NCI-H1436 (cell line): ENCODE results near the gene HMOX2.

Experiments
- DNase-seq: peaks from one replicate; lab custom pipeline; 2025; lab: John Stamatoyannopoulos, UW

The HMOX2 gene

DNA sequence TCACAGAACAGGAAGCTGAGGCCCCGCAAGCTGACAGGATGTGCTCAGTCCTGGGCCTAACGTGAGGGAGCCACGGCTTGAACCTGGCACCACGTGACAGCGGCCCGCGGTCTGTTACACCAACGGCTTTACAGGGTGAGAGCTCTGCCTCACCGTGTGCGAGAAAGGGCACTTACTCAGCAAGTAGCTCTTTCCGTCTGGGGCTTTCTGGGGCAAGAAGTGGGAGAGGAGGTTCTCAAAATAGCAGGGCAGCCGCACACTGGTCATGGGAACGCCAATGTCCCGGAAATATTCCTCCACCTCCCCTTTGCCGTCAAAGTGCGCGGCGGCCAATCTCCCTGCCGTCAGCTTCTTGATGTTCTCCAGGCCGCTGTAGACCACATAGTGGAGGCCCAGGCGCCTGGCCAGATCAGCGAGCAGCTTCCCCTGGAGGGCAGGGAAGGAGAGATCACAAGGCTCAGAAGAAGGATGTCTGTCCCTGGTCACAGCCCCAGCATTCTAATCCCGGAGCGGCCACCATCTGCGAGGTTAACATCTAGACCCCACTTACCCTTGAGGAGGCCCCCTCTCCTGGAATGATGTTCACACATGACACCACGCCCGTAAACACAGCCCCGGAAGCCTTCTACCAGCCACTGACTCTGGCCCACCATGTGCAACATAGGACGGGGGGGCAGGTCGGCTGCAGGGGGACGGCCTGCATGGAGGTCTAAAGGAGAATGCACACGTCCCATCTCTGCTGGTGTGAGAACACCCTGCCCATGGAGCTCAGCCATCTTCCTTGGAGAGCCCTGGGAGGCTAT, 10.0 kb upstream of the HMOX2 start:
- DNase-seq = no peak

DNA sequence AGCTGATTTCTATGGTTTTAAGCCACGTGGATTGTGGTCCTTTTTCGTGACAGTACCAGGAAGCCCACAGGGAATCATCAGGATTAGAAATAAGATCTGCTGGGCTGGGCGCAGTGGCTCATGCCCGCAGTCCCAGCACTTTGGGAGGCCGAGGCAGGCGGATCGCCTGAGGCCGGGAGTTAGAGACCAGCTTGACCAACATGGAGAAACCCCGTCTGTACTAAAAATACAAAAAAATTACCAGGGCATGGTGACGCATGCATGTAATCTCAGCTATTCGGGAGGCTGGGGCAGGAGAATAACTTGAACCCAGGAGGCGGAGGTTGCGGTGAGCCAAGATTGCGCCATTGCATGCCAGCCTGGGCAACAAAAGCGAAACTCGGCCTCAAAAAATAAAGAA, 8.3 kb upstream of the HMOX2 start:
- DNase-seq = no peak

DNA sequence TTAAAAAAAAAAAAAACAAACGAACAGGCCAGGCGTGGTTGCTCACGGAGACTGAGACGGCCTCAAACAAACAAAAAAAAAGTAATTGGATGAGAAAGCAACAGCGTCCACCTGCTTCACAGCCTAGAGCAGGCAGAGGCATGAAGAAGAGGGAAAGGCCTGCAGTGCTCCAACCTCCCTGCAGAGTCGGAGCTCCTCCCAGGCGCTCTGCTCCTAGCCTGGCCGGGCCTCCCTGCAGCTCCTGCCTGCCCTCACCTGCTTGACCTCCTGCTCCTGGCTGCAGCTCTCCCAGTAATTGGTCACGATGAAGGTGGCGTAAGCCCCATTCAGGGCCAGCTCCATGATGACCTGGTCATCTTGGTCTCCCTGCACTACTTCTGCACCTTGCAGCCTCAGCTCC, 7.2 kb upstream of the HMOX2 start:
- no peak for DNase-seq

DNA sequence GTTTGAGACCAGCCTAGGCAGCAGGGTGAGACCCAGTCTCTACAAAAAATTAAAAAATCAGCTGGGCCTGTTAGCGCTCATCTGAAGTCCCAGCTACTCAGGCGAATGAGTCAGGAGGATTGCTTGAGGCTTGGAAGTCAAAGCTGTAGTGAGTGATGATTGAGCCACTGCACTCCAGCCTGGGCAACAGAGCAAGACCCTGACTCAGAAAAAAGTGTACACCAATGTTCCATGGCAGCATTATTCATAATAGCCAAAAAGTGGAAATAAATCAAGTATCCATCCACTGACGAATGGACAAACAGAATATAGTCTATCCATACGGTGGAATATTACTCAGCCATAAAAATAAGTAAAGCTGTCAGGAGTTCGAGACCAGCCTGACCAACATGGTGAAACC, 4.3 kb upstream of the HMOX2 start:
- DNase-seq = no peak

DNA sequence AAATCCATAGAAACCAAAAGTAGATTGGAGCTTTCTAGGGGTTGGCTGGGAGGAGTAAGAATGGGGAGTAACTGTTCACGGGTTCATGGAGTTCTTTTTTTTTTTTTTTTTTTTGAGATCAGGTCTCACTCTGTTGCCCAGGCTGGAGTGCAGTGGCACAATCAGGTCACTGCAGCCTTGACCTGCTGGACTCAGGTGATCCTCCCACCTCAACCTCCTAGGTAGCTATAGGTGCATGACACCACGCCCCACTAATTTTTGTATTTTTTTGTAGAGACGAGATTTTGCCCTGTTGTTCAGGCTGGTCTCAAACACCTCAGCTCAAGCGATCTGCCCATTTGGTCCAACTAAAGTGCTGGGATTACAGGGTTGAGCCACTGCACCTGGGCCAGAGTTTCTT, 3.3 kb upstream of the HMOX2 start:
- no peak for DNase-seq

DNA sequence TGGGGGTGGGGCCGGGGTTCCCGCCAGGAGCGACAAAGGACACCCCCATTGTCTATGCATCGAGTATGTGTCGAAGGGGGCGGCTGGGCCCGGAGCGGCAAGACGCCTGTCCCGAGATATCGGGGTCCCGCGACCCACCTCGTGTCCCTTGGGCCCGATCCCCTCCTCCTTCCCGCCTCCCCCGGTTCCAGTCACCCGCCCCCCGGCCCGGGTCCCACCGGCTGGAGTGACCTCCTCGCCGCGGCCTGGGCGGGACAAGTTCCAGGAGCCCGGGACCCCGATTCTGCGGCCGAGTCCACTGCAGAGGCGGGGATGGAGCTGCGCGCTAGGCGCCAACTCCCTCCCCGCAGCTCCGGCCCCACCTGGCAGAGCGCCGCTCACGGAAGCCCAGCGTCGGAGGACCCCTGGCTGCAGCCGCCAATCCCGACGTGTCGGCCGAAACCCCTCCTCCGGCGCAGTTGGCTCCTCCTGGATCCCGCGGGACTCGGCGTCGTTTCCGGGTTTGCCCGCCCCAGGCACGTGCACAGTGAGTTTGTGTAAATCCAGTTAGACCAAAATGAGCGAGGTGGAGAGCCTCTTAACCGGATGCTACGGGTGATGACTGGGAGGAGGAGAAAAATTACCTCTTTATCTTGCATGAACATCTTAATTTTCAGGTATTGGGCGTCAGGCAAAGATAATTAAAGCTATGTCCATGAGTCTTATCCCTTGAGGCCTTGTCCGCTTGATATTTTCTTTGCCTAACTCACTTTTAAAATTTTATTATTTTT, 1.8 kb upstream of the HMOX2 start, which contains the start of gene NMRAL1:
Gene NMRAL1 (minus strand): TSS at position 434 of the 770 bp plus-strand sequence. CDS start 493 bp downstream, outside the sequence.
- peak; percentile 96 for DNase-seq

DNA sequence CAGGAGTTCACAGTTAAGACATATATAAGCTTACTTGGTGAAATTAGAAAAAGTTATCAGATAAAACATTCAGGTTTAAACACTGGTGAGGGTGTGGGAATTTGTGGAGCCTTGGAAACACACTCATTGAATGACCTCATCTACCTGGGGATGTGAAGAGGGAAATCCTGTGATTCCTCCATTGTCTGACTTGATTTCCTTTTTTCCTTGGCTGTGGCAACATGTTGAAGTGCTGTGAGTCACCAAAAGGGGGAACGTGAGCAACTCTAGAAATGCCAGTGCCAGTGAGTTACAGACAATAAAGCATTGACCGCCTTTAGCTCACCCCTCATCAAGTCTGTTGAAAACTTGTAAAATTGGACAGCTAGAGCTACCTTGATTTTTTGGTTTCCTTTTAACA, 1.8 kb downstream of the HMOX2 start:
- DNase-seq = no peak

DNA sequence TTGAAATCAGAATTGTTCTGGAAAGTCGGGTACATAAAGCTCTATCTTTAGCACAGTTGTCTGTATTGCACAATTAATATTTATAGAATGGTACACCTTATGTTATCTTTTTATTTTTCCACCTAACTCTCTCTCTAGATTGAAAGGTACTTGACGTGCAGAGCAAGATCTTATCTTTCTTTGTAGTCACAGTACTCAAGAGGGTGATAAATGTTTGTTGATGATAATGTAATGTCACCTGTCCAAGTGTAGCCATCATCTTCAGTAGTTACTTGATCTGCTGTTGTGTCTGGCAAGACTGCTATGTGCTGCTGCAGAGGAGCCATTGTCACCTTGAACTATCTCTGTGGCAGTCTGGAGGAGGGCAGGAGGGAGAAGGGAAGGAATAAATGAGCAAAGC, 5.3 kb downstream of the HMOX2 start:
- no peak for DNase-seq

DNA sequence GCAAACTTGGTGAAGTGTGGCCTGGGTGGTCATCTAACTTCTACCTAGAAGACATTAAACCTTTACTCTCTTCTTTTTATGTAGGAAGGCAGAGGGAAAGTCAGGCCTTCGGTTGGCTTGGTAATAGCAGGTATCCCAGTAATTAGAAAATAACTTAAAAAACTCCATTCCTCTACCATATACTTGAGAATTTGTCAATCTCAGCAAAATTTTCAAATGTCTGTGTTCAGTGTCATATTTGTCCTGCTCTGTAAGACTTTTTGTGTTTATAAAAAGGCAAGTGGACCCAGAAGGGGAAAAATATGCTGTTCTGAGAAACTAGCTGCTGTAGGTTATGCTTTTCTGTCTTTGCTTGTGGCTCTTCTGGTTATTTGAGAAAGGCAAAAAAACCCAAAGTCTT, 5.8 kb downstream of the HMOX2 start:
- DNase-seq = no peak

DNA sequence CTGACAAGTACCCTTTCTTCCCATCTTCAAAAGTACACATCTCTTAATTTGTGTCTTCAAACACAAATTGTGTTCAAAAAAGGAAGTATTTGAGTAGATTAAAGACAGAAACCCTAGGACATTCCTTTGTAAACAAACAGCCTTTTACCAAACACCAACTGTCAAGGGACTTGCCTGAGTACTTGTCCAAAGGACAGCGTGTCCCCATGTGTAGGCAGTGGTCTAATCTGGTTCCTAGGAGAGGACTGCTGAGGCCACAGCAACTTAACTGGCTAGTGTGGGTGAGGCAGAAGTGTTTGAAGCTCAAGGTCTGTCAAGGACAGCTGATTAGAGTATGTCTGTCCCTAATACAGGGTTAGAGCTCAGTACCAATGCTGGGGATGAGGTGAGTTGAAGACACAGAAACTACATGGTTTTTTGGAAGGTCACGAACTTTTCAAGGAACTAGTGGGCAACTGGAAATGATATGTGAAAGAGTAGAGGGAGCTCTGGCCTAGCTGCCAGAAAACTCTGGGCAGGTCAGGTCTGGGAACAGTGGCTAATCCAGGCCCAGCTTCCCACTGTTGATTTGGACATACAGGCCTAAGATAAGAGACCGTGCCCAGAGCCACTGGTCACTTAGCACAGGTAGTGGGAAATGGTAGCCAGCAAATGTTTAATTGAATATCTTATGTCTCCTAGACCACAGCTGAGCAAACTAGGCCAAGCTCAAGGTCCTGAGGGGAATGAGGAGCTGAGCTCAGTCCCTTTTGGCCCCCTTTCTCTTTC, 10.1 kb downstream of the HMOX2 start:
- DNase-seq = no peak

DNA sequence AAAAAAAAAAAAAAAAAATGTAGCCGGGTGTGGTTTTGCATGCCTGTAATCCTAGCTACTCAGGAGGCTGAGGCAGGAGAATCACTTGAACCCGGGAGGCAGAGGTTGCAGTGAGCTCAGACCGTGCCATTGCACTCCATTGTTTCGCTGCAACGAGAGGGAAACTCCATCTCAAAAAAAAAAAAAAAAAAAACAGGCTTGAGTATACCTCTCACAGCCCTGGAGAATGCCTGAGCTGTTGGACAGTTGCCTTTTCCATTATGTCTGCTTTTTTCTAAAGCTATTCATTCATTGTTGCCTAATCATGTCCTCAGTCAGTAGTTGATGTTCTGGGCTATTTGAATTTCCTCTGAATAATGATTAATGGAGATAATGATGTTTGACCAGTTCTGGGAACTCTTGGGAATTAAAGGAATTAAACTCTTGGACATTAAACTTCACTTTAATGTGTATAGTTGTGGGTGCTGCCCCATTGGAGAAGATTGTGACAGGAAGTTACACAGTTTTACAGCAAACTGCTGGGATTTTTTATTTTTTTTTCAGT, 11.8 kb downstream of the HMOX2 start:
- DNase-seq = no peak

DNA sequence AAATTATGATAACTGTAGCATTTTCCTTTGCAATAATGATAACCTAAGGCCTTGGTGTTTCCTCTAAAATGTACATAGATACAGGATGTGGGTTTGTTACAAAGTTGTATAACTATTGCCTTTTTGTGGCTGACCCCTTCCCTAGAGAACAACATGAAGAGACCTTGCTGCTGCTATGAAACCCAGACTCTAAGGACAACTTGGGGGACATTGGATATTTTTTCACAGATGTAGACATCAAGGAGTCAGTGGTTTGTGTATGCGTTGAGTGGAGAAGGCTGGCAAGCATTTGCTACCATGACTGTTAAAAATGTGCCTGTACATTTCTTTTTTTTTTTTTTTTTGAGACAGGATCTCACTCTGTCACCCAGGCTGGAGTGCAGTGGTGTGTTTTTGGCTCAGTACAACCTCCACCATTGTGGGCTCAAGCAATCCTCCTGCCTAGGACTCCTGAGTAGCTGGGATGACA, 12.3 kb downstream of the HMOX2 start:
- no peak for DNase-seq

DNA sequence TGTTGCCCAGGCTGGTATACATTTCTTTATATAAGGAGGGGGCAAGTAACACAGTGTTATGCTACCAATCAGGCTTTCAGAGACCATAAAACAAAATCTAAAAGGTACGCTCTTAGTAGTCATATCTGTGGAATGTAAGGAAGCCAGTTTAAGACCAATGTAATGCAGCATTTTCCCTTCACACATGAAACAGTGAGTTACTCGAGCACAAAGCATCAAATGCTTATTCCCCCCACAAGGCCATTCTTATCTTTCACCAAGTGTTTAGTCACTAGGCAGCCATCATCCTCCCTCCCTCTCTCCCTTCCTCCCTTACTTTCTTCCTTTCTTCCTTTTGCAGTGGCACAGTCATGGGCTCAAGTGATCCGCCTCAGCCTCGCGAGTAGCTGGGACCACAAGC, 12.8 kb downstream of the HMOX2 start:
- DNase-seq = no peak

DNA sequence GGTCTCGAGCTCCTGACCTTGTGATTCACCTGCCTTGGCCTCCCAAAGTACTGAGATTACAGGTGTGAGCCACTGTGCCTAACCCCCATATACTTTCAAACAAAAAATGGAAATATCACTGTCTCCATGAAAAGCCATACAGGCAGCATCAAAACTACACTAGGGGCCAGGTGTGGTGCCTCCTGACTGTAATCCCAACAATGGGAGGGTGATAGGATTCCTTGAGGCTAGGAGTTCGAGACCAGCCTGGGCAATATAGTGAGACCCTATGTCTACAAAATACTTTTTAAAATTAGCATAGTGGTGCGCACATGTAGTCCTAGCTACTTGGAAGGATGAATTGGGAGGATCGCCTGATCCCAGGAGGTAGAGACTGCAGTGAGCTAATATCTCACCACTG, 15.7 kb downstream of the HMOX2 start:
- no peak for DNase-seq

DNA sequence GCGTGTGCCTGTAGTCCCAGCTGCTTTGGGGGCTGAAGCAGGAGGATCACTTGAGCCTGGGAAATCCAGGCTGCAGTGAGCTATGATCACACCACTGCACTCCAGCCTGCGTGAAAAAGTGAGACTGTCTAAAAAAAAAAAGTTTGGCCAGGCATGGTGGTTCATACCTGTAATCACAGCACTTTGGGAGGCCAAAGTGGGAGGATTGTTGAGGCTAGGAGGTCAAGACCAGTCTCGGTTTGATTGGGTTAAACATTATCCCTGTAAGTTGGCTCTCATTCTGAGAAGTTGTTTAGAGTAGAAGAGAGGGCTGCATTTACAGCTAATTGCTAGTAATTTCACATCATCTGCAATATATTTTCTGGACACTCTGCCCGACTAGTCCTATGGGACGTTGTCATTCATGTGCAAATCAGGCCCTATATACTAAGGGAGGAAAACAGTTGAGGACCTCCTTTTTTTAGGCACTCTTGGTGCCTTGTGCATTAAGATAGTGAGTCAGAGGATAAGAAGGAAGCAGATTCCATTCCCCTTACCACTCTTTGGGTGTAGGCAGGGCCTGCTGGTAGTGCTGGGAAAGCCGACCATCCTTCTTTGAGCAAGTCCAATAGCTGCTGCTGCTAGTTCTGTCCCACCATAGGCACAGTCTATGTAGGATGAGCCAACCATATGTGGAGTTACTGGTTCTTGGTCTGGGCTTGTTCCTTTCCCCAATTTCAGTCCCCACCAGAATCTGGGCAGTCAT, 18.7 kb downstream of the HMOX2 start:
- DNase-seq = no peak

DNA sequence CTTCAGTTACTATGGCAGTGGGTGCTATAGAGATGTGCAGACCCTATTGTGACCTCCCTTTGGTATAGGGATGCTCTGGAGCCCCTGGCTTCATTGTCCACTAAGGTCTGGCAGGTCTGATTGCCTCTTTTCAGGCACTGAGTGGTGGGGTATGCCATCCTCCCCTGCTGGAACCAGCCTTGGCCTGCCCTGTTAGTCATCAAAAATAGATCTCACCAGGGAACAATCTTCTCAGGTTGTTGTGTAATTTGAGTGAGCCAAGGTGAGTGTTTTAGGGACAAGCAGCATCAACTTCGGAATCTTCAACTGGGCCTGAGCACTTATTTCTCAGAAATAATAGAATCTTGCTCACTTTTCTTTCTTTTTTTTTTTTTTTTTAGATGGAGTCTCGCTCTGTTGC, 19.6 kb downstream of the HMOX2 start:
- no peak for DNase-seq

DNA sequence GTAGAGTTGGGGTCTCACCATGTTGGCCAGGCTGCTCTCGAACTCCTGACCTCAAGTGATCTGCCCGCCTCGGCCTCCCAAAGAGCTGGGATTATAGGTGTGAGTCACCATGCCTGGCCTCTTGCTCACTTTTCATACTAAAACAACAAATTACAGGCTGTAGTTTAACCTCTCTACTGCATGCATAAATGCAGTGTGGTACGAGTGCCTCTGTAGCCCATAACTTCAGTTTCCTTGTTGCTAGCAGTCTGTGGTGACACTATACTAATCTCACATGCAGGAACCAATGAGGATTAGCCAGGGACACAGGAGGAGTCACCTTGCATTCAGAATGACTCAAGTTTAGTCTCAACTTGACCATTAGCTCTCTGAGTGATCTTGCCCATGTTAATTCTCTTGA, 20.1 kb downstream of the HMOX2 start:
- DNase-seq = no peak

DNA sequence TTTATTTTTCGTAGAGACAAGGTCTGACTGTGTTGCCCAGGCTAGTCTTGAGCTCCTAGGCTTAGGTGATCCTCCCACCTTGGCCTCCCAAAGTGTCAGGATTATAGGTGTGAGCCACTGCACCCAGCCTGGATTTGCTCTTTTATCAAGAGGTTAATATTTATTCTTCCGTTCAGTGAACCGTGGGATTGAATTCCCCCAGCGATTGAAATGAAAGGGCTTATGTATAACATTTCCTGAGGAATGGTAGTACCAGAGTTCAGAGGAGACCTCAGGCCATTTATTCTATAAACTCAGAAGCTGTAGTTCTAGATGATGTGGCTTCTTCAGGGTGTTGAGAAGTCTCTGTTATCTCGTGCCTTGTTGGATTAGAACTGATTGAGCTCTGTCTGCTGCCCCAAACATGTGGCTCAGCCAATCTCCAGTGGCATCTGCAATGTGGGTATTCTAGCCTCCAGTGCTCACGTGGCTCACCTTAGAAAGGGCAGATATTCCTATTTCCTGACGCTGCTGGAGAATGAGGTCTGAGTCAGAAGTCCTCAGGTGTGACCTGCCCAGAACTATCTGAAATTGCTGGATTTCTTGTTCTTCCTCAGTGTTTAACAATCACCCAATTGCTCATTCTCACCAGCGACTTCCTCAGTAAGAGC, 22.5 kb downstream of the HMOX2 start:
- DNase-seq = no peak

DNA sequence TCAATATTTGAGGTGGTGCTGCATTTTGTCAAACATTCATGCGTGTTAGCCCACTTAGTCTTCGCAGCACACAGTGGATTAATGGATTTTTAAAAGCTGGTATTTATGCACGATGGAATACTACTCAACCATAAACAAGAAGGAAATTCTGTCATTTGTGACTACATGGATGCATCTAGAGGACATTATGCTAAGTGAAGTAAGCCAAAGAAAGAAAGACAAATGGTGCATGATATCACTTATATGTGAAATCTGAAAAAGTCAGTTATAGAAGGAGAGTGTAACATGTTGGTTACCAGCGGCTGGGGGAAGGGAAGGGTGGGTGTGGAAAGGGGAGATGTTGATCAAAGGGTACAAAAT, 23.0 kb downstream of the HMOX2 start:
- DNase-seq = no peak

DNA sequence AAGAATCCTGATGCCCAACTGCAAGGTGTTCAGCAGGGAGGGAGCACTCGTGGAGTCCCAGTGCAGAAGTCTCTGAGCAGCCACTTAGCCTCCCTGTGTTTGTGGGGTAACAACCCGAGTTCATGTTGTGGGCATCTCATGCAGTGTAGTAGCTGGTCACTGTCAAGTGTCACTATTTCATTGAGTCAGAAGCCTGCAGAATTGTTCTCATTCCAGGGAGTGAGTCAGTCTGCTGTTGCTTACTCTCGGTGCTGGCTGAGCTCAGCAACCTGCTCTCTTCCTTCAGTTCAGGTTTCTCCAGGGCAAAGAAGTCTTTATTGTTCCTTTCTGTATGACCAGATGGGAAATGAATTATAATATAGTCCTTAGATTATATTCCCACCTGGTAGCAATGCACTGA, 24.1 kb downstream of the HMOX2 start:
- no peak for DNase-seq

DNA sequence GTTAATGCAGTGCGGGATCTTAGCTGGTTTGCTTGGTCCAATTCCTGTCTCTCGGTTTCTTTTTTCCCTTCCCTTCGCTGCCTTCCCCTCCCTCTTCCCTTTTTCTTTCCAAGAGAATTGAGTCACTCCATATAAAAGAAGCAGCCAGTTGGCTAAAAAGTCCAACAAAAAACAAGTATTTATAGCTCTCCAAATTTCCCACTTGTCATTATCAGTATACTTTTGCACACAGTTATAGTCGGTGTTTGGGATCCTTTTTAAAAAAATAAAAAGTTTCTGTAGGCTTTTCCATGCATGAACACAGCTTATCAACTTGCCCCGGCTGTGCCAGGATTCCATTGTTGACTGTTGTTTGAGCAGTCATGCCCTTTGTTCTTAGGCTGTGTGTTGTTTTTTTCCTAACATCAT, 24.9 kb downstream of the HMOX2 start:
- DNase-seq = no peak
